ENCODE data around the gene NAPSA. TPM values are rescaled to one million over a fixed set of nuclear protein-coding genes. Genes with fewer than 3 reads are reported as not detected.

Gene NAPSA
- total and polyA plus RNA-seq, 9 of the 15 experiments (the other 6 are each of a cell fraction or from before 2014, with no cell fraction given) = 0.25 to 1.9 (median 0.69) TPM

- TF ChIP-seq MEIS2 (IDR thresholded peaks at IDR 0.05; ENCODE audit: partially characterized antibody) = peak; percentile 3
- no peak for TF ChIP-seq NCOA4 (IDR thresholded peaks at IDR 0.05; ENCODE audit: partially characterized antibody)
- TF ChIP-seq, protein P1, sequence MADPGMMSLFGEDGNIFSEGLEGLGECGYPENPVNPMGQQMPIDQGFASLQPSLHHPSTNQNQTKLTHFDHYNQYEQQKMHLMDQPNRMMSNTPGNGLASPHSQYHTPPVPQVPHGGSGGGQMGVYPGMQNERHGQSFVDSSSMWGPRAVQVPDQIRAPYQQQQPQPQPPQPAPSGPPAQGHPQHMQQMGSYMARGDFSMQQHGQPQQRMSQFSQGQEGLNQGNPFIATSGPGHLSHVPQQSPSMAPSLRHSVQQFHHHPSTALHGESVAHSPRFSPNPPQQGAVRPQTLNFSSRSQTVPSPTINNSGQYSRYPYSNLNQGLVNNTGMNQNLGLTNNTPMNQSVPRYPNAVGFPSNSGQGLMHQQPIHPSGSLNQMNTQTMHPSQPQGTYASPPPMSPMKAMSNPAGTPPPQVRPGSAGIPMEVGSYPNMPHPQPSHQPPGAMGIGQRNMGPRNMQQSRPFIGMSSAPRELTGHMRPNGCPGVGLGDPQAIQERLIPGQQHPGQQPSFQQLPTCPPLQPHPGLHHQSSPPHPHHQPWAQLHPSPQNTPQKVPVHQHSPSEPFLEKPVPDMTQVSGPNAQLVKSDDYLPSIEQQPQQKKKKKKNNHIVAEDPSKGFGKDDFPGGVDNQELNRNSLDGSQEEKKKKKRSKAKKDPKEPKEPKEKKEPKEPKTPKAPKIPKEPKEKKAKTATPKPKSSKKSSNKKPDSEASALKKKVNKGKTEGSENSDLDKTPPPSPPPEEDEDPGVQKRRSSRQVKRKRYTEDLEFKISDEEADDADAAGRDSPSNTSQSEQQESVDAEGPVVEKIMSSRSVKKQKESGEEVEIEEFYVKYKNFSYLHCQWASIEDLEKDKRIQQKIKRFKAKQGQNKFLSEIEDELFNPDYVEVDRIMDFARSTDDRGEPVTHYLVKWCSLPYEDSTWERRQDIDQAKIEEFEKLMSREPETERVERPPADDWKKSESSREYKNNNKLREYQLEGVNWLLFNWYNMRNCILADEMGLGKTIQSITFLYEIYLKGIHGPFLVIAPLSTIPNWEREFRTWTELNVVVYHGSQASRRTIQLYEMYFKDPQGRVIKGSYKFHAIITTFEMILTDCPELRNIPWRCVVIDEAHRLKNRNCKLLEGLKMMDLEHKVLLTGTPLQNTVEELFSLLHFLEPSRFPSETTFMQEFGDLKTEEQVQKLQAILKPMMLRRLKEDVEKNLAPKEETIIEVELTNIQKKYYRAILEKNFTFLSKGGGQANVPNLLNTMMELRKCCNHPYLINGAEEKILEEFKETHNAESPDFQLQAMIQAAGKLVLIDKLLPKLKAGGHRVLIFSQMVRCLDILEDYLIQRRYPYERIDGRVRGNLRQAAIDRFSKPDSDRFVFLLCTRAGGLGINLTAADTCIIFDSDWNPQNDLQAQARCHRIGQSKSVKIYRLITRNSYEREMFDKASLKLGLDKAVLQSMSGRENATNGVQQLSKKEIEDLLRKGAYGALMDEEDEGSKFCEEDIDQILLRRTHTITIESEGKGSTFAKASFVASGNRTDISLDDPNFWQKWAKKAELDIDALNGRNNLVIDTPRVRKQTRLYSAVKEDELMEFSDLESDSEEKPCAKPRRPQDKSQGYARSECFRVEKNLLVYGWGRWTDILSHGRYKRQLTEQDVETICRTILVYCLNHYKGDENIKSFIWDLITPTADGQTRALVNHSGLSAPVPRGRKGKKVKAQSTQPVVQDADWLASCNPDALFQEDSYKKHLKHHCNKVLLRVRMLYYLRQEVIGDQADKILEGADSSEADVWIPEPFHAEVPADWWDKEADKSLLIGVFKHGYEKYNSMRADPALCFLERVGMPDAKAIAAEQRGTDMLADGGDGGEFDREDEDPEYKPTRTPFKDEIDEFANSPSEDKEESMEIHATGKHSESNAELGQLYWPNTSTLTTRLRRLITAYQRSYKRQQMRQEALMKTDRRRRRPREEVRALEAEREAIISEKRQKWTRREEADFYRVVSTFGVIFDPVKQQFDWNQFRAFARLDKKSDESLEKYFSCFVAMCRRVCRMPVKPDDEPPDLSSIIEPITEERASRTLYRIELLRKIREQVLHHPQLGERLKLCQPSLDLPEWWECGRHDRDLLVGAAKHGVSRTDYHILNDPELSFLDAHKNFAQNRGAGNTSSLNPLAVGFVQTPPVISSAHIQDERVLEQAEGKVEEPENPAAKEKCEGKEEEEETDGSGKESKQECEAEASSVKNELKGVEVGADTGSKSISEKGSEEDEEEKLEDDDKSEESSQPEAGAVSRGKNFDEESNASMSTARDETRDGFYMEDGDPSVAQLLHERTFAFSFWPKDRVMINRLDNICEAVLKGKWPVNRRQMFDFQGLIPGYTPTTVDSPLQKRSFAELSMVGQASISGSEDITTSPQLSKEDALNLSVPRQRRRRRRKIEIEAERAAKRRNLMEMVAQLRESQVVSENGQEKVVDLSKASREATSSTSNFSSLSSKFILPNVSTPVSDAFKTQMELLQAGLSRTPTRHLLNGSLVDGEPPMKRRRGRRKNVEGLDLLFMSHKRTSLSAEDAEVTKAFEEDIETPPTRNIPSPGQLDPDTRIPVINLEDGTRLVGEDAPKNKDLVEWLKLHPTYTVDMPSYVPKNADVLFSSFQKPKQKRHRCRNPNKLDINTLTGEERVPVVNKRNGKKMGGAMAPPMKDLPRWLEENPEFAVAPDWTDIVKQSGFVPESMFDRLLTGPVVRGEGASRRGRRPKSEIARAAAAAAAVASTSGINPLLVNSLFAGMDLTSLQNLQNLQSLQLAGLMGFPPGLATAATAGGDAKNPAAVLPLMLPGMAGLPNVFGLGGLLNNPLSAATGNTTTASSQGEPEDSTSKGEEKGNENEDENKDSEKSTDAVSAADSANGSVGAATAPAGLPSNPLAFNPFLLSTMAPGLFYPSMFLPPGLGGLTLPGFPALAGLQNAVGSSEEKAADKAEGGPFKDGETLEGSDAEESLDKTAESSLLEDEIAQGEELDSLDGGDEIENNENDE (IDR thresholded peaks at IDR 0.05; ENCODE audit: low read depth, low read length) = no peak
- TF ChIP-seq ZNF280B (CRISPR knock-in tag; IDR thresholded peaks at IDR 0.05) = 0 out of 2 replicates have a peak, but pooled peaks have one; percentile 12
- no peak for TF ChIP-seq XRCC3 (IDR thresholded peaks at IDR 0.05)
- no peak for TF ChIP-seq NR2F6 (CRISPR knock-in tag; IDR thresholded peaks at IDR 0.05)
- 0 out of 2 replicates have a peak, but pooled peaks have one; percentile 48 for TF ChIP-seq LEF1 (IDR thresholded peaks at IDR 0.05)
- no peak for TF ChIP-seq CHD2 (IDR thresholded peaks at IDR 0.05; ENCODE audit: low read depth, low read length)
- no peak for TF ChIP-seq ZNF232 (CRISPR knock-in tag; IDR thresholded peaks at IDR 0.05)
- TF ChIP-seq PHB (CRISPR knock-in tag; IDR thresholded peaks at IDR 0.05) = peak; percentile 75; the same call in 1 of the 2 replicates
- peak in 1 of 2 experiments; percentile 20; a peak in 2 of 4 replicates for TF ChIP-seq SRF (CRISPR knock-in tag; IDR thresholded peaks at IDR 0.05)
- TF ChIP-seq ZNF146 (CRISPR knock-in tag; IDR thresholded peaks at IDR 0.05; ENCODE audit: unreplicated experiment) = no peak
- TF ChIP-seq STAT5A (IDR thresholded peaks at IDR 0.05; ENCODE audit: borderline replicate concordance, low read length) = no peak
- TF ChIP-seq ZNF316 (IDR thresholded peaks at IDR 0.05) = peak; percentile 41
Observed at GRCh38 chr19:50329146-50329925, 36.1 kb downstream of the NAPSA start, which contains the start of gene KCNC3 (continued).

Measured in K562 (cell line).